Epidermal melanocyte (primary cell): ENCODE results near the gene EPHA3.

ENCODE experiments used
- DNase-seq: peaks from one replicate; pipeline ENCODE4 v3.0.0; 2011; ENCODE audit warnings: low spot score; ENCODE audit not compliant: insufficient read length

Gene EPHA3

DNA sequence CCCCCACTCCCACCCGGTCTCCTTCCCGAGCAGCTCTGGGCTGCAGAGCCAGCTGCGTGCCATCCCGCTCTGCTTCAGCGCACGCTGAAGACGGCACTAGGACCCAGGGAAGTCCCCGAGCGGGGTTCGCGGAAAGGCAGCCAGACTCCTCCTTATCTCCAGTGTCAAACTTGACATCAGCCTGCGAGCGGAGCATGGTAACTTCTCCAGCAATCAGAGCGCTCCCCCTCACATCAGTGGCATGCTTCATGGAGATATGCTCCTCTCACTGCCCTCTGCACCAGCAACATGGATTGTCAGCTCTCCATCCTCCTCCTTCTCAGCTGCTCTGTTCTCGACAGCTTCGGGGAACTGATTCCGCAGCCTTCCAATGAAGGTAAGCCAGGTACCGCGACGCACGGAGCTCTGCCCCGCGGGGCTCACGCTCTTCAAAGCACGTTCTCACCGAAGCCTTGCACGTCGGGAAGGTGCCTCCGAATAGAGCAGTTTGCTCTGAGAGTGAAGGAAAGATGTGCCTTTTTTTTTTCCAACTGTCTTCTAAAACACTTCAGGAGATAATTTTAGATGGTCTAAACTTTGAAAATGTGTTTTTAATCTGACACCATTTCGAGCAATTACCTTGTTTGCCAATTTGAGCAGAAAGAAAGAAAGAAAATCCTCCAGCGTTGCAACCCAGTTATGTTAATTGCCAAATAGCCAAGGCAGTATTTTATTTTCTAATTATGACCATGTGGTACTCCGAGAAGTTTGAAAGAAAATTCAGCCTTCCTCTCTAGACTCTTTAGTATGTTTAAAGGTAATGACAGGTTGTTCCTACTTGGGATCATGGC lies at the start of gene EPHA3:
Gene EPHA3 (plus strand): TSS at position 161 of the 830 bp plus-strand sequence. CDS start 128 bp downstream, at position 289.
- peak; percentile 47 for DNase-seq

DNA sequence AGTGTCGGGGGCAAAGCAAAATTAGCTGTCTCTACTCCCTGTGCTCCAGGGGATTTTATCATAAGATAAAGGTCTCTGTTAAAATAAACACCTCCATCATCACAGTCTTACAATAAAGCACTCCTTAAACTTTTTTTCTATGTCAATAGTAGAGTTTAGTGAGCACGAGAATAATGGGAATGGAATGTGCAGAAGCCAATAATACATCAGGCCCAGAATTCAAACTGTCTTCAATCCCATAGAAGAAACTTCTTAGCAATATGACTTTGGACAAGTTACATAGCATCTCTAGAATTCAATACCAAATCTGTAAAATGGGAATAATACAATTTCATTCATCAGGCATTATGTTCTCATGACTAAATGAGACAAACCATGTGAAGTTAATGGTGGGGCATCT lies 49.0 kb upstream of the EPHA3 start:
- no peak for DNase-seq

DNA sequence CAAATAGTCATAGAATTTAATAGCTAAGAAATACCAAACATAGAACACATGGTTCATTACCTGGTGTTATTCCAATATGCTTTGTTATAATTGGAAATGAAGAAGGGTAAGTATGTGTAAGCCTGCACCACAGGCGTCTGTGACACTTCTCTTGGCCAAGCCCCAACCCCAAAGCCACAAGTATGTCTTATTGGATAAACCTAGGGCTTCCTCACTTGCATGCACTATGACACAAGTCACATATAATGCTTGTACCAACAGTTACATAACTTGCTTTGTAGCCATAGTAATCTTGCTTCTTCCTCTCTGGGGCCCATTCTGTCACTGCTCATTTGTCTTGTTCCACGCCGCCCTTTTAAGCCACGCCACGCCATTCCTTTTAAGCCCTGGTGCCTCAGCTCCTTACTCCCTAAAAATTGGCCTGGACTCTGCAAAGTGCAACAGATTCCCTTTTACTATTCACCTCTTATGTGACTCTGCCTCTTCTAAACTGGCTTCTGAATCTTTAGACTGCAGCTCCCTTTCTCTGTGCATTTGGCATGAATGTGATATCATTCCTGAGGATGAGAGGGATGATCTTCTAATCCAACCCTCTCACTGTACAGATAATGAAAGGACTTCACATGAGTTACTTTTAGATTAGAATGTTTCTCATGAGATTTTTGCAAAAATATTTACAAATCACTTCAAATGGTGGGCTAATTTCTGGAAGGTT lies 48.1 kb upstream of the EPHA3 start:
- no peak for DNase-seq

DNA sequence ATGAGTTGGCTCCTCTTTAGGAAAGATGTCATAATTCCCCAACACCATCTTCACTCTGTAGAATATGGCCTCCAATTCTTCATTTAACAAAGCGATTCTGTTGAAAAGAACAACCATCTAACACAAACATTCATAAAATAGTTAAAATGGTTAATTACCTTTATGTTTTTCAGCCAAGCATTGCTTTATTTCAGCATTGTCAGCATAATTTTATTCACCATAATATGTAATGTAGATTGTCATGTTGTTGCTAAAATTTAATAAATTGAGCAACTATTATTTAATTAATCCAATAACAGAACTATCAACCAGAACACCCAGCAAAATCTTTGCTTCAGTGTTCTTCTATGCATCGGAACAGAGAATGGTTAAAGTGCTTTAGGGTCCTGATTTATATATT lies 46.2 kb upstream of the EPHA3 start:
- DNase-seq = no peak

DNA sequence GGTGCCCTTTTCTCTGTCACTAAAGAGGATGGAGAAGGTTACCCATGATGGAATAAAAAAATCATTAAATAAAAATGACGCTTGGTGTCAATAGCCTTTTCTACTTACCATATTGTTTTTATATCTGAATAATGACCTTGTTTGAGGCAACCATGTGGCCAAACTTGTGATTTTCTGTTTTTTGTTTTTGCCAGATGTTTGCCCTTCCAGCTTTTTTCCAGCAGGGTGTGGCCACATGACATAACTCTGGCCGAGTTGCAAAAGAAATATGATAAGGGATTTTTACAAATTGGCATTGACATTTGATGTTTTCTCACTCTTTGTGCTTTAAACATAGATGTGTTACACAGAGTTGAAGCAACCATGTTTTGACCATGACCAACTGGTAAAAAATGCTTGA lies 39.7 kb upstream of the EPHA3 start:
- no peak for DNase-seq

DNA sequence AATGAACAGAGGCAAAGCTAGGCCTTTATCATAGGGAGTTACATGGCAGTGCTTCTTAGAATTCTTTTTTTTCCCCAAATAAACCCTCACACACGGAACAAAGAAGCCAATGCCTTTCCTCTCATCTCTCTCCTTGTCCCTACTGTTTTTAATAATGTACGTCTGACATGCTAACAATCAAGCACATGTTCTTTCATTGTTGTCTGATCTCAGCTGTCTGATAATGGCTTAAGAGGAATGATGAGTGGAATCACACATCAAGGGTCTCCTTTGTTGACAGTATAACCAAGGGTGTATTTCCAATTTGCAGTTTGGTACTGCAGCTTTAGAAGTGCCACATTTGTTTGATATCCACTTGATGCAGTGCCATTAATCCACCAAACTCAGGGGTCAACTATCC lies 34.8 kb upstream of the EPHA3 start:
- DNase-seq = no peak

DNA sequence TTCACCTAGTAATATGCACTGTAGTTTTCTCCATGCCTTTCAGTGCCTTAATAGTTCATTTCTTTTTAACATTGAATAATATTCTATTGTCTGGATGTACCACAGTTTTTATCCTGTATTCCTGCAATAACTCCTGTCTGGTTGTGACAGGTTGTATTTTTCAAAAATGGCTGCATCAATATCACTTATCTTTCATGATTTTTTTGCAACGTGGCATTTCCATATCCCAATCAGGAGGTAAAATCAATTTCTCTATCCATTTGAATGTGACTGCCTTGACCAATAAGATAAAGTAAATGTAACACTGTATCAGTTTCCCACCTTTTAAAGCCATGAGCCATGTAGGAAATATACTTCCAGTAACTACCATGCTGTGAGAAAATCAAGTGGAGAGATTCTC lies 27.5 kb upstream of the EPHA3 start:
- DNase-seq = no peak

DNA sequence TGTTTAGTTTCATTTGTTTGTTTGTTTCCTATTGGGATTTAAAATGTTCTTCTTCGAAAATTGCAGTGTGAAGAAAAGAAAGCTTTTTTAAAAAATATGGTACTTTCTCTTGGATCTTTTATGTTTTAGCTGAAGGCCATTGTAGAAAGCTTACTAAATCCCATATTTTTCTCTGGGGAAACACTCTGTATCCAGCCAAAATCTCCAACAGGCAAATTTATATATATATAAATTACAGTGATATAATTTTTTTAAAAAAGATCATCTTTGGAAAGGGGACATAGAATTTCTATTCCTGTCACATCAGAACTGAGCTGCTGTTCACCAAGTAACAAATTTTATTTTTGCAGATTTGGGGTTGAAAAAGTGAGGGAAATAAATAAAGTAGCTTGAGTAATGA lies 19.6 kb upstream of the EPHA3 start:
- DNase-seq = no peak

DNA sequence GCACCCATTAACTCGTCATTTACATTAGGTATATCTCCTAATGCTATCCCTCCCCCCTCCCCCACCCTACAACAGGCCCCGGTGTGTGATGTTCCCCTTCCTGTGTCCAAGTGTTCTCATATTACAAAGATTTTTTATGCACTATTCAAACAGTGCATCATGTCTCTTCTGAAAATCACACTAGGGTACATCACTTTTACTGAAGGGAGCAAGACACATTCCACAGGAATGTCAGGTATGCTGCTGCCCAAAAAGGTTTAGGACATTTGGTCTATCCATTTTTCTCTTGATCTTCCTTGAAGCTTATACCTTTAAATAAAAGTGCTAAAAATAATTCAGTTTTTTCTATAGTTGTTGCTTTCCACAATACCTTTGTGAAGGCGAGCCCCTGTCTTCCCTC lies 9.2 kb upstream of the EPHA3 start:
- no peak for DNase-seq

DNA sequence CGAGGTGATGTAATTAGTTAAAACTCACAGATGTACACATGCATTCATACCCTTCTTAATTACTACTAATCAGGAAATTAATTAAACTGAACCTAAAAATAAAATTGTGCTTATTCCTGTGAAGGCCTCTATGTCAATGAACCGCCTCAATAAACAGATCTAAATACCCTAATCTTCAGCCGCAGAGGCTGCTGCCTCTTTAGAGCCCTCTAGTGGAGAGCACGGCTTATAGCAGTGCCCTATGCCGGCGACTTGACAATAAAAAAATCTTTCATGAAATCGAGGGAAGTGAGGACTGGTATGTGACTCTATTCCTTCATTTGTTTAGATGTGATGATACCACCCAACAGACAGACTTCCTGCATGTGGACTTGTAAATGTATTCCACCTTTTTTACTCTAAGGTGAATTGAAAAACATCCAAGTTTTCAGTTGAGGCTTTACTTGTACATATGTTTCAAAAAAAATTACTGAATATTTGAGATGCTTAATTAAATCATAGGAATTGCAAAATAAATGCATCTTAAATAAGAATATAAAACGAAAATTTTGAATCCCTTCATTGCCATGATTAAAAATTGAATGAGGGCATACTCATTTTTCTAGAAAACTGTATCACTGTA lies 8.3 kb upstream of the EPHA3 start:
- DNase-seq = no peak

DNA sequence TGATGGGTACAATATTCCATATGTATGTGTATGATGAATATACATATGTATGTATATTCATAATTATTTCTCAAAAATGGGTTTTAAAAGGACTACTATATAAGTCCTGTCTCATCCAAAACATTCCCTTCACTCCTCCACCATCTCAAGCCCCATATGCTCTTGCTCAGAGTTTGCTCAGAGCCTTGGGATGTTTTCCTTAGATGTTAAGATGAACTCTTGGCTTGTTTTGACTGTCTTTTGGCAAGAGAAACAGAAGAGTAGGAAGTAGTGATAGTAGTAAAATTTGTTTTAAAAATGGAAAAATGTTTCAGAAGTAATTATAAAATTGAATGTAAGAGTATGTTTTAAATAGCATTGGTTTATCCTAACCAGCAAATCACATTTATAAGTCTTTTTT lies 6.2 kb upstream of the EPHA3 start:
- DNase-seq = no peak

DNA sequence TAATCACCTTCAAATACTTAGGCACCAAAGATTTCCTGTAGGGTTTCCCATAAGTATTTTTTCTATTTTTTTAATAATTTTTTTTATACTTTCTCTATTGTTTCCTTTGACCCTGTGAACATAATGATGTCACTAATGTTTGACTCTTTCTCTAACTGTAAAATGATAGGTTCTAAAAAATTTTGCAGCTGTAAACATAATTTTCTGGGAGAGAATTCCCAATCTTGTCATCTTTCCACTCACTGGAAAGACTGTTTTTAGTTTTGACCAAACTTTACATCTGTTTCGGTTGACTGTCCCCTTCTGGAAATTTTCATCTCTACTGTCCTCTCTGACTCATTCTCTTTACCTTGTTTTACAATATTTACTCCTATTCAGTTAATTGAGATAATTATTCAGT lies 5.5 kb upstream of the EPHA3 start:
- DNase-seq = no peak

DNA sequence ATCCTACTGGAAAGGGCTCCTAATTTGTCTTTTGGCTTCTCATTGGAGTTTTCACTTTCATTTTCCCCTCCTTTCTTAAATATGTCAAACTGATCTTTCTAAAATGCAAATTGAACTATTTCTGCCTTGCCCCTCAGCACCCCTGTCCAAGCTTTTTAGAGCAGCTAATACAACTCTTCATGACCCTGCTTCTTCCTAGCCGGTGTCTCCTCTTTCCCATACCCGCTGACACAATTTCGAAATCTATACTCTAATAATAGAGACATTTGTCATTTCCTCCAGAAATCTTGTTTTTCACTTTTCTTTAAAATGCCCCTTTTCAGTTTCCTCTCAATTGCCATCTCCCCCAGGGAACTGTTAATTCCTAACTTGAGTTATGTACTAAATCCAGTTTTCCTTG lies 2.9 kb upstream of the EPHA3 start:
- DNase-seq = no peak

DNA sequence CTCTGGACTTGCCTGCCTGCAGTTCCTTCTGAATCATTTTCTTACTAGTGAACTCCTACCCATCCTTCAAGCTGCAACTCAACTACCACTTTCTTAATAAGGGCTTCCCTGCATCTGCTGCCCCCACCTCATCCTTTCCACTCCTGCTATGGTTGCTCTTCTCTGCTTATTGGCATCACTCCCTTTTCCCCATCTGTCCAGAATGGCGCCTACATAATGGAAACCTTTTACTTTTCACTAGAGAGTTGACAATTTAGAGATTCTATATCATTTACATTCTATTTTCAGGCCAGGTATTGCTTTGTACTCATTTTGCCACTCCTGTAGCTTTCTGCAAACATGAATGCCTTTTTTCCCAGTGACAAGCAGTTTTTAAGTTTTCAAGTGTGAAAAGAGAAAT lies 1.9 kb upstream of the EPHA3 start:
- no peak for DNase-seq

DNA sequence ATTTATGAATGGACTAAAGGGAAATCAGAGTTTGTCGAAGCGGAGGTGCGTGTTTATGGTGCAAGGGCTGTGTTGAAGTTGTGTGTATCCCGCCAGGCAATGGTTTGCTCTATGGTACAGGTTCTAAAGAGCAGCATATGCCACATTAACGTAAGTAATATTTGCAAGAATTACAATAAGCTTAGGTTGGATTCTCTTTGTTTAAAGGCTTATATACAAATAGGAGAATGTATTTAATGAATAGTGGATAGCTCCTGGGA lies 800 bp downstream of the EPHA3 start:
- DNase-seq = no peak

DNA sequence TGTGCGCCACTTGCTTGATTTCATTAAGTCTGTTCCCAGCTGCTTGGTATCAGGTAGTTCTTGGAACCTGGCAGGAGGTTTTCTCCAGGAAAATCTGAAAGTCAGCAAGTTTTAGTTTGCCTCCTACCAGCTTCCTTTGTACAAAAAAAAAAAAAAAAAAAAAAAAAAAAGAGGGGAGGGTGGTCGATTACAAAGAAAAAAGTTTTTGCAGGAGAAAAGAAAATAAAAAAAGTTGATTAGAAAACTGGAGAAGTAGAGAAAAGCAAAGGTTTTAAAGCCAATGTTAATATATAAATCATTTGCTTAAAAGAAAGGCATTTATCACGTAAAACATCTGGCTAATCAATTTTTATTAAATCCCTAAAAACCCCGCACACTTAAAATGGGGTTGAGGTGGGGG lies 5.9 kb downstream of the EPHA3 start:
- no peak for DNase-seq

DNA sequence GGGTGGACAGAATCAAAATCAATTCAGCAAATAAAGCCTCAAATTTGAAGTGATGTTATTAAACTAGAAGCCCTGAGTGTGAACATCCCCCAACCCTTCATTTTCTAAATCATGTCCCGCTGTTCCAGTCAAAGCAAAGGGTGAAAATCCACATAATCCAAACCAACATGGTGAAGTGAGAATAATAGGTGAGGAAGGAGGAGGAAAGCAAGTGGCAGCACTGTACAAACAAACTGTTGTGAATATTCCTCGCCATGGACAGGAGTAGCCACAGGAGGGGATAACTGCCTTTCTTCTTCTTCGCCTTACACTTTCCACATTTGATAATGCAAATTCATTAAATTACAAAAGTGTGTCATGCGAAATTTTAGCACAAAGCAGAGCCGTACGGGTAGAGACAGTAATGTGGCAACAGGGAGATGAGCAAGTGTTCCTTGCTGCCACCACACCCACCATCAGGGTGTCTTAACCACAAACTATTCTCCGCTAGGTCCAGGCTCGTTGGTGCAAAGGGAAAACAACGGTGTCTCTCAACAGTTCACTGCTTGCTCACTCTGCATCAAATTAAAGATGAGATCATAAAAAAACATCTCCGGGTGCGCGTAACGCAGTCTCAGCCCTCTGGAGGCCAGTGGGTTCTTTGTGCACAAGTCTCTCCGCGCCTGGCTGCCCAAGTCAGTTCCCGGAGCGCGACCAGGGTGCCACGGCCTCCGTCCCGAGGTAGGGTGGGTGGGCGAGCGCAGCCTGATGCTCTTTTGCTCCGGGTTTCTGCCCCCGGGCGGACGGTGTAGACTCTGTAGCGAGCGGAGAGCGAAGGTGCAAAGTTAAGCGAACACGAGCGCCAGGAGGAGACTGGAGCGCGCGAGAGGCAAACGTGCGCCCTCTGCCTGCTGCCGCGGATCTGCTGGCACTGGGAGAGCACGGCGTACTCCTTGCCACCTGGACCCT lies 6.7 kb downstream of the EPHA3 start:
- DNase-seq = no peak

DNA sequence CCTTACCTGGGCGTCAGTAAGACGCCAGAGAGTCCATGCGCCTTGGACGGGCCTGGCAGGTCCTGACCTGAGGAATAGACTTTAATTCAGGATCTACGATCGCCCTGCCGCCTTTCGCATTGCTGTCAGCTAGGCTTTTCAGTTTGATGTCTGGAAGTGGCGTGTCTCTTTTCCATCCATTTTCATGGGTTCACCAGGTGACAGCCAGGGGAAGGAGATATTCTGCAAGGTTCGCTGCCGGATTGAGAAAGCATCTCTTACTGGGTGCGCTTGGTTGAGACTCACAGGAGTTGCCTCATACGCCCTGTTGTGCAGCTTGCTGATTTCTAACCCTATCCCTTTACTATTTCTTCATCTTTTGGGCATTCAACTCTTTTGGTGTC lies 7.4 kb downstream of the EPHA3 start:
- no peak for DNase-seq

DNA sequence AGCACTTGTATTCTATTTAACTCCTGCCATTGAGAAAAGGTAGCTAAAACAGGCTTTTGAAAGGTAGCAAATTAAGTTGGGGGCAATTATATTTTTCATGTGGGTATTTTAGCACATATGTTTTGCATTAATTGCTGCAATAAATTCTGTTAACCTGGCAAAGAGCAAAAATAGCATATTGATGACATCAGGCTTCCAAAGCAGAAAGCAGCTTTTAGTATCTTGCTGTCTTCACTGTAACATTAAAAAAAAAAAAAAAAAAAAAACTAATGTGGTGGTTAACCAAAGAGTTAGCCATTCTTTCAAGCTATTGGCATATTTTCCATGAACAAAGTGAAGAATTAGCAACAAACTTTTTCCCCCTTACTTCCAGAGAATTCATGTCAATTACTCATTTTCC lies 9.1 kb downstream of the EPHA3 start:
- no peak for DNase-seq

DNA sequence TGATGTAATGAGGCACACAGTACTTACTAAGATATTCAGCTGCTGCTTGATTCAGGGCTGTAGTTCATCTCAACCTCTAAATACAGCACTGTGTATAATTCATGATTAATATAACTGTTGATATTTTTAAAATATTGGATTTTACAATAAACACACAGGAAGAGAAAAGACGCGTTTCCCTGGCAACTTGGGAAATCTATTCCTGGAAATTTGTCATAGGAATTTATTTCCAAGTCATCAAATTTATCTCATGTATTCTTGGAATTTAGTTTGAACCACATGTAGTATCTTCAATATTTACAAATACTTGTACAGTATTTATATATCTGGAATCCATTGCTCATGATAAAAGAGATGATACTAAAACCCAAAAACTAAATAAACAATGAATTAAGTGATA lies 30.6 kb downstream of the EPHA3 start:
- DNase-seq = no peak

DNA sequence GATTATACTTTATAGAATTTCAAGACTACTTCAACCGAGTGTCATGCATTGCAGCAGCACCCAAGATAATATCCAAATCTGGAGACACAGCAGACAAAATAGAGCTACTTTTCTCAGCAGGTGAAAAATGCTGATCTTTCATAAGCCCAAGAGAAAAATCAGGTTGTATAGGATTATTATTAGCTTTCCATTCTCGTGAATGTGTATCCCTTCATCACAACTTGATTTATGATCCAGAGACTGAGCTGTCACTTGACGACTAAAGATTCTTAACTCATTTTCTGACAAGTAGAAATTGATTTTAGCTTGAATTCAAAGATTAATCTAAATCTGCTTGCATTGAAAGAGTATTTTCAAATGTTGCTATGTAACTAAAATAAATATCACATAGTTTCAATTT lies 32.4 kb downstream of the EPHA3 start:
- no peak for DNase-seq

DNA sequence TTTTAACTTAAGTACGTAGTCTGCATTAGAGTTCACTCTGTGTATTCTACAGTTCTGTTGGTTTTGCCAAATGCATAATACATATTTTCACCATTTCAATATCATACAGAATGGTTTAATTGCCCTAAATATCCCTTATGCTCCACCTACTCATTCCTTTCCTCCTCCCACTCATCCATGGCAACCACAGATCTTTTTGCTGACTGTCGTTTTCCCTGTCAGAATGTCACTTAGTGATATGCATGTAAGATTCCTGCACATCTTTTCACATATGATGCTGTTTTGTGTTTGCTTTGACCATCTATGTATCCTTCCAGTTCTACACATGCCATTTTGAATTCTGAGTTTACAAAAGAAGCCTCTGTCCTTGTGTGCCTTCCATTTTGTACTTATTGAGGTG lies 36.7 kb downstream of the EPHA3 start:
- no peak for DNase-seq
